Body of pancreas (tissue), 4 donors: ENCODE data around the gene THAP12.

ENCODE experiments used
- CTCF ChIP-seq, 7 experiments: fragments of 450-650 bp in 4 of 7; fragments of 200-600 bp in 3 of 7; sonication (generic) in 3 of 7; IDR thresholded peaks; one replicate each; pipeline ENCODE4 v1.5.1; 2016 to 2019; ENCODE audit warnings: antibody characterized with exemption in 7 of 7
- POLR2A ChIP-seq, 3 donors: fragments of 450-650 bp; IDR thresholded peaks; one replicate each; pipeline ENCODE4 v1.6.1; 2016; ENCODE audit warnings: antibody characterized with exemption in 3 of 3, mild to moderate bottlenecking in 2 of 3

GRCh38 chr11:76321820-76322524 is 59.0 kb downstream of the THAP12 start:
- TF ChIP-seq CTCF (IDR thresholded peaks at IDR 0.05) (no peak), POLR2A (IDR thresholded peaks at IDR 0.05) (peak; percentile 20 to 51 (median 44))
